PFSK-1 (cell line): ENCODE data around the gene SLC7A11.

Source experiments
- FOXP2 ChIP-seq: optimal IDR thresholded peaks from 2 replicates; pipeline ENCODE3; 2011; ENCODE audit warnings: borderline replicate concordance, control low read depth, inconsistent platforms; ENCODE audit not compliant: insufficient read depth; ENCODE audit errors: extremely low read length, extremely low read depth
- POLR2AphosphoS5 ChIP-seq: IDR thresholded peaks from 2 replicates; pipeline ENCODE4 v1.6.1; 2012; ENCODE audit warnings: low read depth, mild to moderate bottlenecking, control low read depth, low read length, moderate library complexity
- REST ChIP-seq, 2 experiments: IDR thresholded peaks; 2 replicates each; pipeline versions ENCODE4 v1.6.1 to v1.8.0; 2011 to 2012; ENCODE audit warnings: low read depth in 2 of 2, low read length in 2 of 2, control low read depth in 1 of 2, inconsistent platforms in 1 of 2, mild to moderate bottlenecking in 1 of 2, moderate library complexity in 1 of 2; ENCODE audit not compliant: insufficient read depth in 1 of 2
- SIN3A ChIP-seq: IDR thresholded peaks from 2 replicates; pipeline ENCODE4 v1.6.1; 2012; ENCODE audit warnings: mild to moderate bottlenecking, low read length, moderate library complexity, borderline replicate concordance; ENCODE audit not compliant: insufficient read depth
- TAF1 ChIP-seq: IDR thresholded peaks from 2 replicates; pipeline ENCODE4 v1.6.1; 2012; ENCODE audit warnings: low read length, control low read depth, borderline replicate concordance; ENCODE audit not compliant: insufficient read depth

The SLC7A11 gene

GRCh38 chr4:138241281-138242075 is 671 bp downstream of the SLC7A11 start:
- no peak for TF ChIP-seq FOXP2
- TF ChIP-seq POLR2AphosphoS5, result peak; percentile 30; the same call in 1 of the 2 replicates
- no peak for TF ChIP-seq REST (IDR thresholded peaks at IDR 0.05; ENCODE audit: insufficient read depth in 1 of 2, low read depth in 2 of 2, low read length in 2 of 2)

GRCh38 chr4:138239491-138239890 is 2.7 kb downstream of the SLC7A11 start:
- no peak for TF ChIP-seq TAF1

DNA sequence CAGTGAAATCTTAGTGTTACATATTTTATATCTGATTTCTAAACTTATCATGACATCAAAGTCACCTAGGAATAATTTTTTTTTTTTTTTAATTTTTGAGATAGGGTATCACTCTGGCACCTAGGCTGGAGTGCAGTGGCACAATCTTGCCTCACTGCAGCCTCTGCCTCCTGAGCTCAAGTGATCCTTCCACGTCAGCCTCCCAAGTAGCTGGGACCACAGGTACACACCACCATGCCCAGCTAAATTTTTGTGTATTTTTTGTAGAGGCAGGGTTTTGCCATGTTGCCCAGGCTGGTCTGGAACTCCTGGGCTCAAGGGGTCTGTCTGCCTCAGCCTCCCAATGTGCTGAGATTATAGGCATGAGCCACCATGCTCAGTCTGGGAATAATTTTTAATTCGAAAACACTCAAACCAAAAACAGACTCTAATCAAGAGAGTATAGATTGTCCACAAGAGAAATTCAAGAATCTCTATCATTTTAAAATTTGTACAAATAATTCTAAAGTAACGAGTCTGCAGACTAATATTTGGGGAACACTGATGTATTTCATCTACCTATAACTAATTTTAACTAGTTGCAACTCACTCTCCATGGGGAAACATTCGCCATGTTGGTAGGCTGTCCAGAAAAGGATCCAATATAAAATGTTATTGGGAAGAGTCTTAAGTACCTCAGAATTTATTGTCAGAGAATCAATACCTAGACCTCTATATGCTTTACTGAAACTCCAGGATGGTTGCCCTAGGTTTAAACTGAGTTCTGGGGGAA is 3.4 kb downstream of the SLC7A11 start:
- no peak for TF ChIP-seq SIN3A
- no peak for TF ChIP-seq POLR2AphosphoS5
- no peak for TF ChIP-seq TAF1
- no peak for TF ChIP-seq REST (IDR thresholded peaks at IDR 0.05; ENCODE audit: insufficient read depth in 1 of 2, low read depth in 2 of 2, low read length in 2 of 2)
- no peak for TF ChIP-seq FOXP2

GRCh38 chr4:138236037-138236436 is 6.1 kb downstream of the SLC7A11 start:
- TF ChIP-seq TAF1, result no peak
- no peak for TF ChIP-seq SIN3A
- TF ChIP-seq REST (IDR thresholded peaks at IDR 0.05; ENCODE audit: insufficient read depth in 1 of 2, low read depth in 2 of 2, low read length in 2 of 2), result no peak
- TF ChIP-seq POLR2AphosphoS5, result no peak
- TF ChIP-seq FOXP2, result no peak

DNA sequence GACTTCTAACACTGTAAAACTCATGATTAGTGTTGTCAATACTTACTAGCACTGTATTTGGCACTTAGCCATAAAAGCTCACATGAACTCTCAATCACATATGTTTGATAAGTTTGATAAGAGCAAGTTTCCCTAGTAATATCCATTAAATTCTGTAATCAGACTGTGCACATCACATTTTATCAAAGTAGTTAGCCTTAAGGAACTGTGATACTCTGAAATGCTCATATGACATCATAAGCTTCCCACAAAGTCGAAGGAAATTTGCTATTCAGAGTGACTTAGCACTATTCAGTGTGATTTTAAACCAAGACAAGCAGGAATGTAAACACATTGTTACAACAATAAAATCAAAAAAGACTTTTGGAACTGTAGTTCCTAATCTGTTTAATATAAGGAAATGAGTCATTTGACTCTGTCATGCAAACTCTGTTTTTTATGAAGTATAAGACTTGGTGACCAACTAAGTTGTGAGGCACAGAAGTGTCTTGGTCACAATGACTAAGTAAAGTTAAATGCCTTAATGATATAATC is 6.7 kb downstream of the SLC7A11 start:
- TF ChIP-seq TAF1 (no peak), POLR2AphosphoS5 (no peak), SIN3A (no peak), FOXP2 (no peak), REST (IDR thresholded peaks at IDR 0.05; ENCODE audit: insufficient read depth in 1 of 2, low read depth in 2 of 2, low read length in 2 of 2) (no peak)
